NCI-H748 (cell line): ENCODE data around the gene TM9SF4.
A peak's percentile ranks its signal among the peaks of the same experiment; 100 is the strongest.

Experiments used
- DNase-seq: peaks from one replicate; lab custom pipeline; 2025; ENCODE audit not compliant: unreplicated experiment; lab: John Stamatoyannopoulos, UW

Gene TM9SF4

GRCh38 chr20:32205843-32206759 lies 96.6 kb downstream of the TM9SF4 start:
- no peak for DNase-seq

- DNase-seq = peak; percentile 25
Measured at GRCh38 chr20:32206760-32207625, 97.5 kb downstream of the TM9SF4 start.

- DNase-seq = peak; percentile 92
Measured at GRCh38 chr20:32207626-32208498, 98.3 kb downstream of the TM9SF4 start, which contains the start of the genes PLAGL2 and POFUT1. Gene PLAGL2, minus strand, starts transcription at chr20:32207743. Its CDS starts 5,565 bp downstream, at chr20:32202178. Gene POFUT1, plus strand, starts transcription at chr20:32207880. Its CDS starts 62 bp downstream, at chr20:32207942.

GRCh38 chr20:32208499-32209154 lies 99.1 kb downstream of the TM9SF4 start:
- peak; percentile 11 for DNase-seq

- DNase-seq = no peak
Measured at GRCh38 chr20:32209850-32210605, 100.5 kb downstream of the TM9SF4 start.

GRCh38 chr20:32213870-32214269 lies 104.4 kb downstream of the TM9SF4 start:
- DNase-seq = no peak

- DNase-seq = no peak
Measured at GRCh38 chr20:32215147-32215546, 105.6 kb downstream of the TM9SF4 start.

GRCh38 chr20:32215729-32216128 lies 106.2 kb downstream of the TM9SF4 start:
- DNase-seq = no peak

- no peak for DNase-seq
Measured at GRCh38 chr20:32216179-32217142, 106.9 kb downstream of the TM9SF4 start.
